ENCODE measurements around the gene SCARF2. TPM values are rescaled to one million over a fixed set of nuclear protein-coding genes. Genes with fewer than 3 reads are reported as not detected.

The SCARF2 gene
- total and polyA plus RNA-seq, 12 donors, result 1.8 to 5.3 (median 3.3) TPM

DNA sequence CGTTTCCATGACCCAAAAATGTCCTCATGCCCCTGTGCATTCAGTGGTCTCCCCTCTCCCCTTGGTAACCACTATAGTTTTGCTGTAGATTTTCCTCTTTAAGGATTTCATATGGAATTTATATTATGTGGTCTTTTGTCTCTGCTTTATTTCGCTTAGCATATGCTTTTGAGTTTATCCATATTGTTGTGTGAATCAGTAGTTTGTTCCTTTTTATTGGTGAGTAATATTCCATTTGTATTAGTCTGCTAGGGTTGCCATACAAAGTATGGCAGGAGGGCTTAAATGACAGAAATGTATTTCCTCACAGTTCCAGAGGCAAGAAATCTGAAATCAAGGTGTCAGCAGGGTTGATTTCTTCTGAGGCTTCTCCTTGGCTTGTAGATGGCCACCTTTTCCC, 40.1 kb downstream of the SCARF2 start:
- no peak overlapping the region for H3K27ac ChIP-seq
- H3K4me3 ChIP-seq, result no peak overlapping the region
- no peak for ATAC-seq
- no peaks in the 10 kb centered on the region for H3K27me3 ChIP-seq
- intact Hi-C loops (cut with DNase I), result loop anchor here in 1 of 10 donors (10.0 kb wide), 1 partner anchor 83 kb away; no protein-coding TSS in a partner anchor
- peaks cover 0 to 17% (median 0%) of the 10 kb centered on the region in 9 donors for H3K36me3 ChIP-seq
- 95% methylated on average over 2 of the region's 2 CpGs for WGBS, 2 donors
- H3K4me1 ChIP-seq, result peaks cover 5 to 32% (median 20%) of the 10 kb centered on the region in 9 donors
- H3K9me3 ChIP-seq, result no peaks in the 10 kb centered on the region
- DNase-seq, result no peak
- TF ChIP-seq, protein P1, sequence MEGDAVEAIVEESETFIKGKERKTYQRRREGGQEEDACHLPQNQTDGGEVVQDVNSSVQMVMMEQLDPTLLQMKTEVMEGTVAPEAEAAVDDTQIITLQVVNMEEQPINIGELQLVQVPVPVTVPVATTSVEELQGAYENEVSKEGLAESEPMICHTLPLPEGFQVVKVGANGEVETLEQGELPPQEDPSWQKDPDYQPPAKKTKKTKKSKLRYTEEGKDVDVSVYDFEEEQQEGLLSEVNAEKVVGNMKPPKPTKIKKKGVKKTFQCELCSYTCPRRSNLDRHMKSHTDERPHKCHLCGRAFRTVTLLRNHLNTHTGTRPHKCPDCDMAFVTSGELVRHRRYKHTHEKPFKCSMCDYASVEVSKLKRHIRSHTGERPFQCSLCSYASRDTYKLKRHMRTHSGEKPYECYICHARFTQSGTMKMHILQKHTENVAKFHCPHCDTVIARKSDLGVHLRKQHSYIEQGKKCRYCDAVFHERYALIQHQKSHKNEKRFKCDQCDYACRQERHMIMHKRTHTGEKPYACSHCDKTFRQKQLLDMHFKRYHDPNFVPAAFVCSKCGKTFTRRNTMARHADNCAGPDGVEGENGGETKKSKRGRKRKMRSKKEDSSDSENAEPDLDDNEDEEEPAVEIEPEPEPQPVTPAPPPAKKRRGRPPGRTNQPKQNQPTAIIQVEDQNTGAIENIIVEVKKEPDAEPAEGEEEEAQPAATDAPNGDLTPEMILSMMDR (IDR thresholded peaks at IDR 0.05), result no peak

GRCh38 chr22:20396639-20397038, 41.0 kb downstream of the SCARF2 start:
- peaks cover 0 to 13% (median 0%) of the 10 kb centered on the region in 9 donors for H3K36me3 ChIP-seq
- no peaks in the 10 kb centered on the region for H3K9me3 ChIP-seq
- no peak overlapping the region for H3K27ac ChIP-seq
- no peak for ATAC-seq
- H3K4me1 ChIP-seq, result peaks cover 5 to 32% (median 20%) of the 10 kb centered on the region in 9 donors
- H3K27me3 ChIP-seq, result no peaks in the 10 kb centered on the region
- 92 to 97% methylated on average over 1 of the region's 1 CpG for WGBS, 2 donors
- no peak overlapping the region for H3K4me3 ChIP-seq
- TF ChIP-seq, protein P1 (IDR thresholded peaks at IDR 0.05), result no peak
- intact Hi-C loops (cut with DNase I), result loop anchor here in 1 of 10 donors (10.0 kb wide), 1 partner anchor 82 kb away; no protein-coding TSS in a partner anchor
- DNase-seq, result no peak

- ATAC-seq (no peak), DNase-seq (no peak)
- peaks cover 5 to 32% (median 20%) of the 10 kb centered on the region in 9 donors for H3K4me1 ChIP-seq
- H3K4me3 ChIP-seq, result no peak overlapping the region
- H3K27ac ChIP-seq, result no peak overlapping the region
- no peaks in the 10 kb centered on the region for H3K9me3 ChIP-seq
- H3K27me3 ChIP-seq, result no peaks in the 10 kb centered on the region
- peaks cover 0 to 7% (median 0%) of the 10 kb centered on the region in 9 donors for H3K36me3 ChIP-seq
- WGBS, 2 donors, result 60 to 75% methylated on average over 2 of the region's 2 CpGs
- TF ChIP-seq, protein P1 (IDR thresholded peaks at IDR 0.05), result no peak
- intact Hi-C loops (cut with DNase I), result loop anchor here in 1 of 10 donors (10.0 kb wide), 1 partner anchor 81 kb away; no protein-coding TSS in a partner anchor
Observed at GRCh38 chr22:20395907-20396287, 41.7 kb downstream of the SCARF2 start.

- Histone ChIP-seq H3K27me3 (no peaks in the 10 kb centered on the region), H3K4me3 (no peak overlapping the region), H3K36me3 (peaks cover 0 to 1% (median 0%) of the 10 kb centered on the region in 9 donors), H3K9me3 (no peaks in the 10 kb centered on the region), H3K4me1 (peaks cover 5 to 32% (median 20%) of the 10 kb centered on the region in 9 donors), H3K27ac (no peak overlapping the region)
- ATAC-seq, result no peak
- DNase-seq, result no peak
- intact Hi-C loops (cut with DNase I), result loop anchor here in 1 of 10 donors (10.0 kb wide), 1 partner anchor 81 kb away; no protein-coding TSS in a partner anchor
- TF ChIP-seq, protein P1 (IDR thresholded peaks at IDR 0.05), result no peak
- 87% methylated on average over 20 of the region's 20 CpGs for WGBS, 2 donors
Observed at GRCh38 chr22:20395181-20395906, 42.3 kb downstream of the SCARF2 start.

All from heart right ventricle (tissue), 16 donors.